Smooth muscle cell of the brain vasculature (primary cell): ENCODE data around the gene WRNIP1.
"Not testable (repeated sequence)": the region's sequence is repeated elsewhere in the genome, so short reads cannot be mapped to it uniquely, and the experiment has no call there.

Source experiments
- DNase-seq: peaks from one replicate; pipeline ENCODE4 v3.0.0-alpha.2; 2012; ENCODE audit warnings: low read depth, low spot score

The WRNIP1 gene

GRCh38 chr6:2760882-2761842 is 4.0 kb upstream of the WRNIP1 start:
- DNase-seq = no peak

GRCh38 chr6:2762868-2763267 is 2.3 kb upstream of the WRNIP1 start:
- DNase-seq = not testable (repeated sequence)

- DNase-seq = no peak
Observed at GRCh38 chr6:2763345-2763841, 1.8 kb upstream of the WRNIP1 start.

GRCh38 chr6:2763876-2764540 is 1.2 kb upstream of the WRNIP1 start:
- no peak for DNase-seq

GRCh38 chr6:2764610-2765165 is 505 bp upstream of the WRNIP1 start:
- no peak for DNase-seq

GRCh38 chr6:2765896-2766766 is 938 bp downstream of the WRNIP1 start:
- DNase-seq = no peak

GRCh38 chr6:2766767-2767656 is 1.8 kb downstream of the WRNIP1 start:
- DNase-seq = no peak

- DNase-seq = no peak
Observed at GRCh38 chr6:2767657-2768524, 2.7 kb downstream of the WRNIP1 start.

GRCh38 chr6:2768696-2769095 is 3.5 kb downstream of the WRNIP1 start:
- DNase-seq = no peak

GRCh38 chr6:2770171-2770570 is 5.0 kb downstream of the WRNIP1 start:
- DNase-seq = no peak

- no peak for DNase-seq
Observed at GRCh38 chr6:2771079-2771478, 5.9 kb downstream of the WRNIP1 start.

- DNase-seq = no peak
Observed at GRCh38 chr6:2772840-2773239, 7.6 kb downstream of the WRNIP1 start.

GRCh38 chr6:2773449-2773848 is 8.3 kb downstream of the WRNIP1 start:
- no peak for DNase-seq

GRCh38 chr6:2775003-2775402 is 9.8 kb downstream of the WRNIP1 start:
- DNase-seq = no peak

- DNase-seq = no peak
Observed at GRCh38 chr6:2777249-2777648, 12.1 kb downstream of the WRNIP1 start.

GRCh38 chr6:2780102-2780737 is 15.0 kb downstream of the WRNIP1 start:
- no peak for DNase-seq

GRCh38 chr6:2781685-2782355 is 16.6 kb downstream of the WRNIP1 start:
- DNase-seq = no peak

- no peak for DNase-seq
Observed at GRCh38 chr6:2782356-2782708, 17.1 kb downstream of the WRNIP1 start.

- no peak for DNase-seq
Observed at GRCh38 chr6:2782825-2783187, 17.6 kb downstream of the WRNIP1 start.
